Mesodermal cell (in vitro differentiated cells): ENCODE data around the gene MKRN2.
"Not testable (repeated sequence)": the region's sequence is repeated elsewhere in the genome, so short reads cannot be mapped to it uniquely, and the experiment has no call there.

Source experiments
- H3K27ac ChIP-seq: 2 replicates; pipeline ENCODE4 v1.7.0; 2013; ENCODE audit warnings: mild to moderate bottlenecking, low read depth, low read length, moderate library complexity; ENCODE audit not compliant: severe bottlenecking
- H3K36me3 ChIP-seq: 2 replicates; pipeline ENCODE4 v1.7.1; 2013; ENCODE audit warnings: mild to moderate bottlenecking, low read length, moderate library complexity; ENCODE audit not compliant: control insufficient read depth, insufficient read depth
- H3K4me1 ChIP-seq: one replicate; pipeline ENCODE4 v1.7.1; 2013; ENCODE audit warnings: mild to moderate bottlenecking, low read length; ENCODE audit not compliant: insufficient read depth, control insufficient read depth, poor library complexity, severe bottlenecking
- H3K4me3 ChIP-seq: 2 replicates; pipeline ENCODE4 v1.7.0; 2013; ENCODE audit warnings: low read length, control low read depth, mild to moderate bottlenecking; ENCODE audit not compliant: insufficient read depth, poor library complexity, severe bottlenecking; ENCODE audit errors: extremely low read depth
- H3K9me3 ChIP-seq: 2 replicates; pipeline ENCODE4 v1.7.1; 2013; ENCODE audit warnings: mild to moderate bottlenecking, low read length, moderate library complexity; ENCODE audit not compliant: control insufficient read depth
- WGBS, 2 experiments: methylation state at CpG; one replicate each; pipeline ENCODE4 v1.1.5; 2013; ENCODE audit warnings: missing lambda C conversion rate in 2 of 2; ENCODE audit not compliant: insufficient coverage in 2 of 2; 5-methylcytosine and 5-hydroxymethylcytosine counted together

MKRN2 gene

DNA sequence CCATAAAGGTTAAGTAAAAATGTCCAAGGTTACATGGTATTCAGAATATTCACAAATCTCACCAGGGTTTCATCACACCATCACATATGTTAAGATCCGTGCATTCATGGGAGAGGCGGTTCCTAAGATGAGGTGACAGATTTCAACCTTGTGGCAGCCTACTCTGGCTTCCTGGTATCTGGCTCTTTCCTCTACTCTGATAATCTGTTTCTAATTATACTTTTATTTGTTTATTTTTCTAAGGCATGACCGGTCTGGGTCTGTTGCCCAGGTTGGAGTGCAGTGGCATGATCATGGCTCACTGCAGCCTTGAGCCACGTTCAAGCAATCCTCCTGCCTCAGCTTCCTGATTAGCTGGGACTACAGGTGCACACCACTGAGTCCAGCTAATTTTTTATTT is 72.7 kb downstream of the MKRN2 start:
- H3K9me3 ChIP-seq = no peaks in the 10 kb centered on the region
- no peak overlapping the region for H3K4me3 ChIP-seq
- peaks cover 11% of the 10 kb centered on the region for H3K4me1 ChIP-seq
- WGBS, 2 experiments = 96 to 100% methylated on average over 3 of the region's 4 CpGs
- no peaks in the 10 kb centered on the region for H3K36me3 ChIP-seq
- no peak overlapping the region for H3K27ac ChIP-seq

DNA sequence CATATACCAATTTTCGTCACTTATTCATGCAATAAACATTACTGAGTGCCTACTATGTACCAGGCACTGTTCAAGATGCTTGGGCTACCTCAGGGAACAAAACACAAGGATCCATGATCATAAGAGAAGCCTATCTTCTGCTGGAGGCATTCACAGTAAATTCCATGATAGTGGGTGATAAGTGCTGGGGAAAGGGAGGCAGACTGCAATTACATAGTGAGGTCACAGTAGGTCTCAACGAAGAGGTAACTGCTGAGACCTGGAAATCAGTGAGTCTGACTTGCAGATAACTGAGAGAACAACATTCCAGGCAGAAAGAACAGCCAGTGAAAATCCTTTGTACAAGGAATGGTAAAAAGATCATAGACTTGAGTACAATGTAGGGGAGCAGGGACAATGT is 73.4 kb downstream of the MKRN2 start:
- WGBS, 2 experiments = 71 to 77% methylated on average over 2 of the region's 2 CpGs
- Histone ChIP-seq H3K4me3 (no peak overlapping the region), H3K27ac (peak overlapping the region; percentile 53), H3K9me3 (no peaks in the 10 kb centered on the region), H3K36me3 (peaks cover 6% of the 10 kb centered on the region), H3K4me1 (peaks cover 11% of the 10 kb centered on the region)

DNA sequence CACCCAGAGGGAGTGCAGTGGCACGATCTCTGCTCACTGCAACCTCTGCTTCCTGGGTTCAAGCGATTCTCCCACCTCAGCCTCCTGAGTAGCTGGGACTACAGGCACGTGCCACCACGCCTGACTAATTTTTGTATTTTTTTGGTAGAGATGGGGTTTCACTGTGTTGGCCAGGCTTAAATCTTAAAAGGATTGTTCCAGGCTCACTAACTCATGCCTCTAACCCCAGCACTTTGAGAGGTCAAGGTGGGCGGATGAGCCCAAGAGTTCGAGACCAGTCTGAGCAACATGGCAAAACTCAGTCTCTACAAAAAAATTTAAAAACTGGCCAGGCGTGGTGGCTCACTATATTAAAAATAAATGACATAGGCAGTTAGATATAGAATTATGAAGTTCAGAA is 74.0 kb downstream of the MKRN2 start:
- not testable (repeated sequence) for H3K9me3 ChIP-seq, H3K4me3 ChIP-seq, H3K36me3 ChIP-seq
- WGBS, 2 experiments = 98 to 100% methylated on average over 3 to 4 of the region's 7 CpGs
- peak overlapping the region; percentile 53 for H3K27ac ChIP-seq
- peaks cover 11% of the 10 kb centered on the region for H3K4me1 ChIP-seq

DNA sequence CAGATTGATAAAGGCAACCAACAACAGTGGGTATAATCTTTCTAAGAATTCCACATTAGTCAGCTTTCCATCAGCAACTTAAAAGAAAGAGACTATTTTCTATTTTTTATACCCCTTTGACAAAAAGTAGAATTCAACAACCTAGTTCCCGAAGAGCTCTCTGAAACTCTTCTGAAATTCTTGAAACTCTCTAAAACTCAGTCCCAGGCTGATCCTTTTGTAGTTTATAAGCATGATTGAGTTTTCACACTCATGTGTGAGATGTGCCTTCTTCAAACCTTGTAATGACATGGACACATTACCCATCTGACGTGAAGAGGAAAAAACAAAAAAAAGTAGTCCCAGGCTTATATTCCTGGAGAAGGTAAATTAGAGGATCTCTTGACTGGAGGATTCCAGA is 75.6 kb downstream of the MKRN2 start:
- Histone ChIP-seq H3K36me3 (peaks cover 12% of the 10 kb centered on the region), H3K4me1 (peaks cover 11% of the 10 kb centered on the region), H3K27ac (no peak overlapping the region), H3K9me3 (no peaks in the 10 kb centered on the region), H3K4me3 (no peak overlapping the region)
- 100% methylated on average over 2 of the region's 2 CpGs for WGBS, 2 experiments

DNA sequence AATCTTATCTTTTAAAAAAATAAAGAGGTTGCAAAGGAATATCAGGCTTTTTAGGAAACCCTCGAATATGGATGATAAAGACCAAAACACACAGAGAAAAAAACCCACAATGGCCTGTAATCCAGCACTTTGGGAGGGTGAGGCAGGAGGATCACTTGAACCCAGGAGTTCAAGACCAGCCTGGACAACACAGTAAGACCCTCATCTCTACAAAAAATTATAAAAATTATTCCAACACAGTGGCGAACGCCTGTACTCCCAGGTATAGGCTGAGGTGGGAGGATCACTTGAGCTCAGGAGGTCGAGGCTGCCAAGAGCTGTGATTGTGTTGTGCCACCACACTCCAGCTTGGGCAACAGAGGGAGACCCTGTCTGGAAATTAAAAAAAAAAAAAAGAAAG is 76.2 kb downstream of the MKRN2 start:
- Histone ChIP-seq H3K27ac (no peak overlapping the region), H3K4me3 (no peak overlapping the region), H3K36me3 (peaks cover 16% of the 10 kb centered on the region), H3K9me3 (no peaks in the 10 kb centered on the region), H3K4me1 (peaks cover 11% of the 10 kb centered on the region)
- WGBS, 2 experiments = 95% methylated on average over 3 of the region's 4 CpGs; no CpG with 5 or more reads in 1 of the 2 experiments
